Transverse colon (tissue), 4 donors: Measurements from ENCODE around the gene DLL4. TPM values are rescaled to one million over a fixed set of nuclear protein-coding genes. Genes with fewer than 3 reads are reported as not detected.

Experiments
- DNase-seq: peaks from one replicate; pipeline ENCODE4 v3.0.0-alpha.2; 2019
- H3K27ac ChIP-seq, 4 donors: fragments of 200-600 bp; sonication (generic); 2 replicates each; pipeline ENCODE4 v1.5.1; 2016 to 2018; ENCODE audit warnings: inconsistent platforms in 4 of 4
- H3K27me3 ChIP-seq: fragments of 200-600 bp; sonication (generic); 2 replicates; pipeline ENCODE4 v1.5.1; 2017; ENCODE audit warnings: inconsistent platforms
- H3K36me3 ChIP-seq, 4 donors: fragments of 200-600 bp; sonication (generic); 2 replicates each; pipeline ENCODE4 v1.5.1; 2017 to 2019; ENCODE audit warnings: inconsistent platforms in 4 of 4
- H3K4me1 ChIP-seq, 4 donors: fragments of 200-600 bp; sonication (generic); 2 replicates each; pipeline ENCODE4 v1.5.1; 2017 to 2020; ENCODE audit warnings: inconsistent platforms in 4 of 4
- H3K4me3 ChIP-seq, 4 donors: fragments of 200-600 bp; sonication (generic); 1 replicate in 1 of 4; 2 replicates in 3 of 4; pipeline versions ENCODE4 v1.5.1 to v1.6.1; 2017 to 2019; ENCODE audit warnings: inconsistent platforms in 4 of 4
- H3K9me3 ChIP-seq, 2 donors: fragments of 200-600 bp; sonication (generic); 2 replicates each; pipeline ENCODE4 v1.5.1; 2017 to 2019; ENCODE audit warnings: inconsistent platforms in 2 of 2
- CTCF ChIP-seq, 5 experiments: fragments of 200-600 bp in 3 of 5; fragments of 450-650 bp in 2 of 5; sonication (generic) in 3 of 5; IDR thresholded peaks; 1 replicate in 2 of 5; 2 replicates in 3 of 5; pipeline ENCODE4 v1.5.1; 2016 to 2017; ENCODE audit warnings: antibody characterized with exemption in 5 of 5, inconsistent platforms in 3 of 5, mild to moderate bottlenecking in 2 of 5, moderate library complexity in 1 of 5
- EP300 ChIP-seq: sonication (generic); formaldehyde crosslinking; IDR thresholded peaks from one replicate; pipeline ENCODE4 v1.6.1; 2017; ENCODE audit warnings: antibody characterized with exemption, low read depth
- POLR2A ChIP-seq: fragments of 450-650 bp; IDR thresholded peaks from one replicate; pipeline ENCODE4 v1.6.1; 2016; ENCODE audit warnings: antibody characterized with exemption, mild to moderate bottlenecking, moderate library complexity
- POLR2AphosphoS5 ChIP-seq, 3 donors: sonication (generic); formaldehyde crosslinking; IDR thresholded peaks; one replicate each; pipeline ENCODE4 v1.6.1; 2016; ENCODE audit warnings: antibody characterized with exemption in 3 of 3
- WGBS, 2 donors: methylation state at CpG; one replicate each; pipeline ENCODE4 v1.1.5; 2018; ENCODE audit warnings: low coverage in 1 of 2; 5-methylcytosine and 5-hydroxymethylcytosine counted together
- in situ Hi-C, 4 donors: fragments of 200-750 bp; cut with MboI; loops; one replicate each; pipeline versions ENCODE4 v1.15.0 to v1.15.1; 2017; ENCODE audit warnings: low sequenced_read_pairs in 3 of 4, low pct_ligation_motif_present in 1 of 4, low pct_unique_long_range_greater_than_20kb in 1 of 4
- intact Hi-C: fragments of 100-400 bp; cut with DNase I; formaldehyde crosslinking; loops from one replicate; pipeline ENCODE4 v1.15.1; 2023; ENCODE audit warnings: low total_unique reads
- total RNA-seq, 4 donors: library from RNA; depleted of rRNA; stranded (reverse); fragments of >200 nt; gene quantifications; one replicate each; pipeline ENCODE4 v1.1.0, GENCODE V29; 2016

The DLL4 gene
- total RNA-seq, 4 donors from 2014 or later: 1.5 to 14.2 (median 10.2) TPM

GRCh38 chr15:40936234-40936708 is 7.1 kb downstream of the DLL4 start:
- no peak overlapping the region for H3K27ac ChIP-seq
- DNase-seq: no peak
- peaks cover 10 to 43% (median 25%) of the 10 kb centered on the region in 4 donors for H3K4me1 ChIP-seq
- H3K36me3 ChIP-seq: no peaks in the 10 kb centered on the region
- in situ Hi-C loops (no loop called here), intact Hi-C loops (no loop called here)
- H3K9me3 ChIP-seq: no peaks in the 10 kb centered on the region
- 94% methylated on average over 31 of the region's 31 CpGs; no CpG with 5 or more reads in 1 of the 2 donors for WGBS, 2 donors
- H3K4me3 ChIP-seq: no peak overlapping the region
- no peak for TF ChIP-seq POLR2A
- no peak for TF ChIP-seq CTCF (IDR thresholded peaks at IDR 0.05)
- no peak for TF ChIP-seq POLR2AphosphoS5 (IDR thresholded peaks at IDR 0.05)
- no peak for TF ChIP-seq EP300
- peaks cover 6% of the 10 kb centered on the region for H3K27me3 ChIP-seq

- no peak for DNase-seq
- H3K27me3 ChIP-seq: no peaks in the 10 kb centered on the region
- no peaks in the 10 kb centered on the region for H3K36me3 ChIP-seq
- intact Hi-C loops: no loop called here
- in situ Hi-C loops: no loop called here
- WGBS, 2 donors: 74 to 85% methylated on average over 3 to 15 of the region's 15 CpGs
- H3K27ac ChIP-seq: peak overlapping the region in 1 of 4 donors; percentile 31
- H3K4me3 ChIP-seq: no peak overlapping the region
- TF ChIP-seq EP300 (no peak), POLR2A (no peak), CTCF (IDR thresholded peaks at IDR 0.05) (no peak), POLR2AphosphoS5 (IDR thresholded peaks at IDR 0.05) (no peak)
- H3K4me1 ChIP-seq: peaks cover 7 to 39% (median 23%) of the 10 kb centered on the region in 4 donors
- no peaks in the 10 kb centered on the region for H3K9me3 ChIP-seq
These were observed 7.8 kb downstream of the DLL4 start for GRCh38 chr15:40936709-40937666.

GRCh38 chr15:40937762-40938535 is 8.8 kb downstream of the DLL4 start:
- intact Hi-C loops: no loop called here
- H3K4me3 ChIP-seq: no peak overlapping the region

More at GRCh38 chr15:40937762-40938535, 8.8 kb downstream of the DLL4 start:
- peak overlapping the region in 1 of 4 donors; percentile 31 for H3K27ac ChIP-seq
- H3K27me3 ChIP-seq: no peaks in the 10 kb centered on the region
- in situ Hi-C loops: no loop called here
- DNase-seq: peak; percentile 39
- no peaks in the 10 kb centered on the region for H3K9me3 ChIP-seq
- TF ChIP-seq POLR2AphosphoS5 (IDR thresholded peaks at IDR 0.05) (no peak), CTCF (IDR thresholded peaks at IDR 0.05) (peak in 4 of 5 experiments; percentile 25 to 66 (median 44)), POLR2A (no peak), EP300 (no peak)
- no peaks in the 10 kb centered on the region for H3K36me3 ChIP-seq
- H3K4me1 ChIP-seq: peaks cover 16 to 44% (median 32%) of the 10 kb centered on the region in 4 donors
- WGBS, 2 donors: 67% methylated on average over 19 of the region's 19 CpGs; no CpG with 5 or more reads in 1 of the 2 donors
